Astrocyte (in vitro differentiated cells and primary cell): ENCODE results near the gene SLC27A4. TPM values are rescaled to one million over a fixed set of nuclear protein-coding genes. Genes with fewer than 3 reads are reported as not detected.
A peak's percentile ranks its signal among the peaks of the same experiment; 100 is the strongest.
"Not testable (repeated sequence)": the region's sequence is repeated elsewhere in the genome, so short reads cannot be mapped to it uniquely, and the experiment has no call there.

Experiments used
- DNase-seq: peaks from one replicate; pipeline ENCODE4 v3.0.0-alpha.2; 2010; ENCODE audit warnings: low read depth
- FAIRE-seq: peaks from 2 replicates; lab custom pipeline; 2011; peaks lifted over from hg19 to GRCh38; lab: Jason Lieb, UNC
- H2AFZ ChIP-seq: 2 replicates; pipeline ENCODE4 v1.6.0; 2012; ENCODE audit warnings: low read depth, low read length, inconsistent platforms
- H3K27ac ChIP-seq: 2 replicates; pipeline ENCODE4 v1.5.1; 2011; ENCODE audit warnings: low read depth, low read length, inconsistent platforms
- H3K27me3 ChIP-seq: 2 replicates; pipeline ENCODE4 v1.6.0; 2011; ENCODE audit warnings: low read length, inconsistent platforms; ENCODE audit not compliant: insufficient read depth
- H3K36me3 ChIP-seq: 2 replicates; pipeline ENCODE4 v1.5.1; 2011; ENCODE audit warnings: low read length, inconsistent platforms; ENCODE audit not compliant: insufficient read depth
- H3K4me1 ChIP-seq: 2 replicates; pipeline ENCODE4 v1.5.1; 2011; ENCODE audit warnings: low read length, inconsistent platforms; ENCODE audit not compliant: insufficient read depth
- H3K4me2 ChIP-seq: 2 replicates; pipeline ENCODE4 v1.6.0; 2012; ENCODE audit warnings: low read length, inconsistent platforms
- H3K4me3 ChIP-seq: 2 replicates; pipeline ENCODE4 v1.5.1; 2011; ENCODE audit warnings: low read depth, mild to moderate bottlenecking, low read length, inconsistent platforms; ENCODE audit not compliant: insufficient read depth
- H3K79me2 ChIP-seq: 2 replicates; pipeline ENCODE4 v1.6.0; 2012; ENCODE audit warnings: mild to moderate bottlenecking, low read length, inconsistent platforms; ENCODE audit not compliant: insufficient read depth
- H3K9ac ChIP-seq: 2 replicates; pipeline ENCODE4 v1.6.0; 2012; ENCODE audit warnings: mild to moderate bottlenecking, low read length, inconsistent platforms
- H3K9me3 ChIP-seq: 2 replicates; pipeline ENCODE4 v1.5.1; 2012; ENCODE audit warnings: low read depth, mild to moderate bottlenecking, low read length, inconsistent platforms; ENCODE audit not compliant: insufficient read depth
- H4K20me1 ChIP-seq: 2 replicates; pipeline ENCODE4 v1.6.0; 2012; ENCODE audit warnings: low read length, inconsistent platforms; ENCODE audit not compliant: insufficient read depth
- H3K27ac Mint-ChIP-seq: one replicate; pipeline ENCODE4 v1.8.0; 2021; ENCODE audit warnings: mild to moderate bottlenecking, mixed read lengths; ENCODE audit not compliant: unreplicated experiment
- H3K27me3 Mint-ChIP-seq: one replicate; pipeline ENCODE4 v1.8.0; 2021; ENCODE audit warnings: low read depth, mixed read lengths; ENCODE audit not compliant: unreplicated experiment
- H3K36me3 Mint-ChIP-seq: one replicate; pipeline ENCODE4 v1.8.0; 2021; ENCODE audit warnings: low read depth, mixed read lengths; ENCODE audit not compliant: unreplicated experiment
- H3K4me1 Mint-ChIP-seq: one replicate; pipeline ENCODE4 v1.8.0; 2021; ENCODE audit warnings: low read depth, mixed read lengths; ENCODE audit not compliant: unreplicated experiment
- H3K4me3 Mint-ChIP-seq: one replicate; pipeline ENCODE4 v1.8.0; 2021; ENCODE audit warnings: mild to moderate bottlenecking, moderate library complexity, mixed read lengths; ENCODE audit not compliant: unreplicated experiment
- H3K9me3 Mint-ChIP-seq: one replicate; pipeline ENCODE4 v1.8.0; 2021; ENCODE audit warnings: mild to moderate bottlenecking, mixed read lengths; ENCODE audit not compliant: unreplicated experiment
- CTCF ChIP-seq: IDR thresholded peaks from 2 replicates; pipeline ENCODE4 v1.5.1; 2011; ENCODE audit warnings: low read depth, mild to moderate bottlenecking, inconsistent platforms, low read length, moderate library complexity; ENCODE audit not compliant: insufficient read depth
- EZH2 ChIP-seq: IDR thresholded peaks from 2 replicates; pipeline ENCODE4 v1.6.1; 2012; ENCODE audit warnings: mild to moderate bottlenecking, low read length, inconsistent platforms; ENCODE audit not compliant: insufficient read depth
- total RNA-seq: library from RNA; stranded (reverse); gene quantifications from 2 replicates; pipeline ENCODE4 v1.2.1, GENCODE V29; 2021

SLC27A4 gene
- total RNA-seq, 1 donor from 2014 or later = 26.9 TPM

- no peak overlapping the region for H3K9ac ChIP-seq
- H3K27me3 ChIP-seq = no peaks in the 10 kb centered on the region
- peaks cover 6% of the 10 kb centered on the region for H3K4me1 ChIP-seq
- Mint-ChIP-seq H3K27ac (no peak overlapping the region), H3K36me3 (peaks cover 7% of the 10 kb centered on the region), H3K9me3 (no peaks in the 10 kb centered on the region), H3K4me1 (no peaks in the 10 kb centered on the region), H3K4me3 (peak overlapping the region; percentile 7), H3K27me3 (no peaks in the 10 kb centered on the region)
- no peak overlapping the region for H3K4me2 ChIP-seq
- no peak overlapping the region for H3K27ac ChIP-seq
- no peak overlapping the region for H3K4me3 ChIP-seq
- H3K36me3 ChIP-seq = peaks cover 6% of the 10 kb centered on the region
- H2AFZ ChIP-seq = no peak overlapping the region
- H3K9me3 ChIP-seq = no peaks in the 10 kb centered on the region
- H4K20me1 ChIP-seq = peaks cover 16% of the 10 kb centered on the region
- no peak for TF ChIP-seq EZH2
- TF ChIP-seq CTCF = no peak
- FAIRE-seq (no peak), DNase-seq (no peak)
- peaks cover 7% of the 10 kb centered on the region for H3K79me2 ChIP-seq
These were observed 2.4 kb upstream of the SLC27A4 start for GRCh38 chr9:128337936-128338335.

- H4K20me1 ChIP-seq = peaks cover 17% of the 10 kb centered on the region
- peak overlapping the region; percentile 84 for H3K4me3 Mint-ChIP-seq
- not testable (repeated sequence) for FAIRE-seq, H3K4me1 Mint-ChIP-seq, DNase-seq, H3K79me2 ChIP-seq, H3K9me3 Mint-ChIP-seq, H3K4me1 ChIP-seq, H3K4me2 ChIP-seq, H3K27ac ChIP-seq, H3K36me3 Mint-ChIP-seq, H3K27ac Mint-ChIP-seq, H3K36me3 ChIP-seq, H2AFZ ChIP-seq, H3K9ac ChIP-seq, H3K9me3 ChIP-seq, H3K27me3 Mint-ChIP-seq, H3K27me3 ChIP-seq, H3K4me3 ChIP-seq
These were observed 1.3 kb upstream of the SLC27A4 start for GRCh38 chr9:128338852-128339614.

GRCh38 chr9:128340691-128341434, 536 bp downstream of the SLC27A4 start:
- no peaks in the 10 kb centered on the region for H3K9me3 ChIP-seq
- no peak overlapping the region for H3K27ac ChIP-seq
- Mint-ChIP-seq H3K4me3 (peak overlapping the region; percentile 94), H3K9me3 (no peaks in the 10 kb centered on the region), H3K27me3 (no peaks in the 10 kb centered on the region), H3K36me3 (peaks cover 10% of the 10 kb centered on the region), H3K4me1 (no peaks in the 10 kb centered on the region), H3K27ac (peak overlapping the region; percentile 37)
- no peak for TF ChIP-seq EZH2
- no peak for DNase-seq
- peak overlapping the region; percentile 71 for H3K4me3 ChIP-seq
- peak overlapping the region; percentile 78 for H3K9ac ChIP-seq
- H2AFZ ChIP-seq = peak overlapping the region; percentile 62
- peaks cover 6% of the 10 kb centered on the region for H3K4me1 ChIP-seq
- peaks cover 15% of the 10 kb centered on the region for H3K36me3 ChIP-seq
- no peak for FAIRE-seq
- peaks cover 7% of the 10 kb centered on the region for H3K79me2 ChIP-seq
- no peaks in the 10 kb centered on the region for H3K27me3 ChIP-seq
- peaks cover 17% of the 10 kb centered on the region for H4K20me1 ChIP-seq
- peak overlapping the region; percentile 98 for H3K4me2 ChIP-seq
